Melanocyte of skin (primary cell): Measurements from ENCODE around the gene TMEM86B. TPM values are rescaled to one million over a fixed set of nuclear protein-coding genes. Genes with fewer than 3 reads are reported as not detected.

Source experiments
- small RNA-seq, 2 donors: library from RNA; depleted of rRNA; stranded (forward); fragments of <200 nt; gene quantifications; one replicate each; pipeline ENCODE3, GENCODE V24; 2012
- total RNA-seq, 2 donors: library from RNA; depleted of rRNA; stranded (reverse); fragments of >200 nt; gene quantifications; 2 replicates each; pipeline ENCODE4 v1.2.3, GENCODE V29; 2012

Gene TMEM86B
- 1 to 10 TPM; 1.4 to 1.7 TPM for total RNA-seq

GRCh38 chr19:55228403-55229031 is at the start of gene TMEM86B:
TMEM86B (minus strand) TSS chr19:55228763; CDS start chr19:55228741, 22 bp downstream.

DNA sequence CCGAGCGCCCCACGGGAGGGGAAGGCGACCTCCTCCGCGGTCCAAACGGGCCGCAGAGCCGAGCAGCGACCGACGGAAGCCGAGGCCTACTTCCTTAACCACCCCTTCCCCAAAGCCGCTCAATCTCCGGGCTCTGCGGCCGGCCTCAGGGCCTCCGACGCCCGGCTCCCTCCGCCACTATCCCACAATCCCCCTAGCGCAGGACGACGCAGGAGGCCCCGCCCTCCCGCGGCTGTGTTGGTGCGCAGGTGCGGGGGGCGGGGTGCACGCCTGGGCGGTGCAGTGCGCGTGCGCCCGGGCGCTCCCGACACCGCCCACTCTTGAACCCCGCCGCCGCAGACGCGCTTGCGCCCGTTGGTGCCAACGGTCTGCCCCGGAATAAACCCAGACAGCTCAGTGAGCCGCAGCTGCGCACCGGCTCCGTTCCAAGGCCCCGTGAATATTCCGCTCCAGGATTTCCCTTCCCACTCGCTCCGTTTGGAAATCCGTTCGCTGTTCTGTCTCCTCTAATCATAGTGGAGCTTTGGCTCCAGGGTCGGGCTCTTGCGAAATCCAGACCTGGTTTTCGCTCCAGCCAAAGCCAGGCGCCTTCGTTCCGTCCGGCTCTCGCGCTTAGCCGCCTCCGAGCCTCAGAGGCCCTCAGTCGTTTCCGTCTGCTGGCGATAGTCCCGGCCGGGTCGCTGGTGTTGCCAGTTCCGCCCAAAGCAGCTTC is 30.4 kb upstream of the TMEM86B start, which contains the start of gene PPP6R1:
PPP6R1 (minus strand) TSS at position 190 of the 712 bp plus-strand sequence. CDS start 11,914 bp downstream, outside the sequence.

GRCh38 chr19:55208880-55209692 is 19.5 kb downstream of the TMEM86B start, which contains the start of gene PTPRH:
PTPRH (minus strand) TSS chr19:55209501; CDS start chr19:55209433, 68 bp downstream.

GRCh38 chr19:55179606-55180484 is 48.7 kb downstream of the TMEM86B start, which contains the start of gene SYT5:
SYT5 (minus strand) TSS chr19:55180289; CDS start chr19:55179041, 1,248 bp downstream.

Small RNA genes lying within 50 kb of the gene (small RNA-seq; reads per million reads assigned to genes)
- gene MIR6802 = 0.17 to 0.51 reads per million in 2 donors
- gene MIR6803 = 0 reads per million in 2 donors
- 0 reads per million in 2 donors for gene MIR6804

Other genes starting within 250 kb of the TMEM86B start
- not detected for gene GP6, start 190.5 kb downstream of the TMEM86B start, total RNA-seq
- gene RDH13, start 165.6 kb downstream of the TMEM86B start, total RNA-seq = 10 to 100 TPM; 10.3 to 20.3 TPM
- gene EPS8L1, start 152.9 kb downstream of the TMEM86B start, total RNA-seq = 1 to 10 TPM; 6.9 to 8.3 TPM
- gene PPP1R12C, start 111.1 kb downstream of the TMEM86B start, total RNA-seq = 10 to 100 TPM; 39.3 to 55.4 TPM
- 1 to 10 TPM in 1 of 2 donors, under 1 TPM in 1; 0.34 to 9.0 TPM for gene TNNT1, start 79.6 kb downstream of the TMEM86B start, total RNA-seq
- gene TNNI3, start 71.0 kb downstream of the TMEM86B start, total RNA-seq = 1 to 10 TPM in 1 of 2 donors, under 1 TPM in 1; 1.00 to 1.0 TPM
- gene DNAAF3, start 62.1 kb downstream of the TMEM86B start, total RNA-seq = 1 to 10 TPM; 2.1 to 2.7 TPM
- 1 to 10 TPM in 1 of 2 donors, under 1 TPM in 1; 0.33 to 1.0 TPM for gene SYT5, start 48.5 kb downstream of the TMEM86B start, total RNA-seq
- gene PTPRH, start 19.3 kb downstream of the TMEM86B start, total RNA-seq = 10 to 100 TPM; 12.4 to 15.3 TPM
- 10 to 100 TPM; 51.3 to 54.3 TPM for gene PPP6R1, start 30.3 kb upstream of the TMEM86B start, total RNA-seq
- 10 to 100 TPM; 35.4 to 50.3 TPM for gene HSPBP1, start 51.3 kb upstream of the TMEM86B start, total RNA-seq
- gene BRSK1, start 55.2 kb upstream of the TMEM86B start, total RNA-seq = 1 to 10 TPM; 2.7 to 3.1 TPM
- gene TMEM150B, start 96.6 kb upstream of the TMEM86B start, total RNA-seq = not detected
- 10 to 100 TPM; 10.3 to 12.0 TPM for gene KMT5C, start 111.1 kb upstream of the TMEM86B start, total RNA-seq
- not detected for gene COX6B2, start 126.0 kb upstream of the TMEM86B start, total RNA-seq
- gene GARIN5B, start 134.5 kb upstream of the TMEM86B start, total RNA-seq = not detected
- gene IL11, start 141.7 kb upstream of the TMEM86B start, total RNA-seq = 1 to 10 TPM in 1 of 2 donors, not detected in 1; 1.0 TPM
- not detected for gene TMEM190, start 148.1 kb upstream of the TMEM86B start, total RNA-seq
- gene TMEM238, start 155.5 kb upstream of the TMEM86B start, total RNA-seq = not detected
- gene RPL28, start 157.2 kb upstream of the TMEM86B start, total RNA-seq = 100 to 1,000 TPM; 230 to 328 TPM
- 100 to 1,000 TPM; 248 to 380 TPM for gene UBE2S, start 179.0 kb upstream of the TMEM86B start, total RNA-seq
- not detected for gene SHISA7, start 214.5 kb upstream of the TMEM86B start, total RNA-seq
- 10 to 100 TPM; 66.4 to 95.6 TPM for gene ISOC2, start 232.9 kb upstream of the TMEM86B start, total RNA-seq
- gene C19orf85, start 236.0 kb upstream of the TMEM86B start, total RNA-seq = not detected
- 1 to 10 TPM; 4.8 to 5.7 TPM for gene ZNF628, start 247.9 kb upstream of the TMEM86B start, total RNA-seq